ENCODE measurements around the gene TMEM138.

- no peak for TF ChIP-seq BHLHE40 (IDR thresholded peaks at IDR 0.05; ENCODE audit: borderline replicate concordance)
- TF ChIP-seq PKNOX1 (IDR thresholded peaks at IDR 0.05), result no peak
- no peak for TF ChIP-seq ELF4 (IDR thresholded peaks at IDR 0.05)
- TF ChIP-seq ARNT (IDR thresholded peaks at IDR 0.05), result no peak
- no peak for TF ChIP-seq FOXK2 (IDR thresholded peaks at IDR 0.05)
- no peak for TF ChIP-seq NFRKB (IDR thresholded peaks at IDR 0.05)
- TF ChIP-seq FOXM1 (IDR thresholded peaks at IDR 0.05; ENCODE audit: borderline replicate concordance), result no peak
- TF ChIP-seq TARDBP (IDR thresholded peaks at IDR 0.05), result no peak
- no peak for TF ChIP-seq ZNF384 (IDR thresholded peaks at IDR 0.05)
- no peak for TF ChIP-seq SUZ12 (IDR thresholded peaks at IDR 0.05)
- TF ChIP-seq LEF1 (IDR thresholded peaks at IDR 0.05; ENCODE audit: borderline replicate concordance), result no peak
- TF ChIP-seq SP1 (IDR thresholded peaks at IDR 0.05), result no peak
- TF ChIP-seq L3MBTL2 (conservative IDR thresholded peaks at IDR 0.05), result no peak
Measured at GRCh38 chr11:61328351-61328750, 33.8 kb upstream of the TMEM138 start.
